Hepatocyte (in vitro differentiated cells): Measurements from ENCODE around the gene MAPK8IP3.
A peak's percentile ranks its signal among the peaks of the same experiment; 100 is the strongest.

Source experiments
- CTCF ChIP-seq: fragments of 200-600 bp; sonication (generic); IDR thresholded peaks from 2 replicates; pipeline ENCODE4 v1.5.1; 2016; ENCODE audit warnings: antibody characterized with exemption, mild to moderate bottlenecking; ENCODE audit not compliant: poor library complexity
- EZH2 ChIP-seq: fragments of 200-600 bp; sonication (generic); IDR thresholded peaks from 2 replicates; pipeline ENCODE4 v1.6.1; 2016; ENCODE audit warnings: antibody characterized with exemption, mild to moderate bottlenecking, borderline replicate concordance

- TF ChIP-seq CTCF (peak; percentile 43), EZH2 (no peak)
Observed at GRCh38 chr16:1763521-1764511, 57.8 kb downstream of the MAPK8IP3 start.
